ENCODE measurements around the gene TMEM266.

Gene TMEM266

DNA sequence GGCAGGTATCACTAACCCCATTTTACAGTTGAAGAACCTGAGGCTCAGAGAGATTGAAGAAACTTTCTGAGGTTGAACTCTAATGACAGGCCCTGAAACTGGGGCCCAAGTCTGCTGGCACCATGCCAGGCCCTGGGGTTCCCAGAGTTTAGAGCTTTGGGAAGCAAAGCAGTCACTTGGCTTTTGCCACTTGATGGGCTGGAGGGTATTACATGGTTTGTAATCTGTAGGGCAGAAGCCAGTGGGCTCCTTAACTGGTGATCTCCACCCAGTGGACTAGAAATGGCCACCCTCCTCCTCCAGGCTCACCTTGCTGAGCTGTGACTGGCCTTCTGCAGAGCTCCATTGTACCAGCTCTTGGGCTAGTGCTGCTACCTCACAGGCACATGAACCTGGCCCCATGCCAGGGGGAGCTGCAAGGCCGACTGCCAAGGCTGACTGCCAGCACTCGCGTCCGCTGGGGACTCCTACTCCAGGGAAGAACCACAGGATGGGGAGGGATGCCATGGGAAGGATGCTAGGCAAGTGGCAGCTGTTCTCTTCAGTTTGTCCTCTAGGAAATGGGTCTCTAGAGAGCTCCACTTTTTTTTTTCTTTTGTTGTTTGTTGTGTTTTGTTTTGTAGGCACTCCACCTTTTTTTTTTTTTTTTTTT lies 146.7 kb downstream of the TMEM266 start:
- no peak for DNase-seq

DNA sequence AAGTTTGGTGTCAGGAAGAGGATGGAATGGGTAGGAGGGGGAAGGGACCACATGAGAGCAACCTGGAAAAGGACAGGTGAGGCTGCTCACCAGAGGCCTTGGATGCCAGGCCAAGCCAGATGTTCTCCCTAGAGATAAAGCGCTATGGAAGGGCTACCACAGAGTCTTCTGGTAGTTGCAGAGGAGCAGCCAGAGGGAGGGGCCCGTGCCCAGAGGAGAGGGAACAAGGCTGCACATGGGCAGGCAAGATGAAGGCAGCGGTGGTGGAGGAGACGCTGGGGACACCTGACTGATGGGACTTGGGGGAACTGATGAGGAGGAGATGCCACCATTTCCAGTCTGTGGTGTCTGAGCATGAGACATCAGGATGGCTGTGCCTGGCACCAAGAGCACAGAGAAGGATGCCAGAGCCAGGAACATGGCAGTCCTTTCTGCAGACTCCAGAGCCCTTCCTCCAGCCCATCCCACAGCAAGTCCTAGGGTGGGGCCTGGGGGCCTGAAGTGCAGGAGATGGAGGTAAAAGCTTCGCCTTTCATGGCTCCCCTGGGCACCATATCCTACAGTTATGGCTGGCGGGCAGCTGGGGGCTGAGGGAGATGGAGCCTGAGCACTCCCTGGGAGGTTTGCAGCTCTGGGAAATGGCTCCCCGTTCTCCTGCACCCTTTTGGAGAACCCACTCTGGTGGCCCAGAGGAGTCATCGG lies 148.4 kb downstream of the TMEM266 start:
- no peak for DNase-seq

DNA sequence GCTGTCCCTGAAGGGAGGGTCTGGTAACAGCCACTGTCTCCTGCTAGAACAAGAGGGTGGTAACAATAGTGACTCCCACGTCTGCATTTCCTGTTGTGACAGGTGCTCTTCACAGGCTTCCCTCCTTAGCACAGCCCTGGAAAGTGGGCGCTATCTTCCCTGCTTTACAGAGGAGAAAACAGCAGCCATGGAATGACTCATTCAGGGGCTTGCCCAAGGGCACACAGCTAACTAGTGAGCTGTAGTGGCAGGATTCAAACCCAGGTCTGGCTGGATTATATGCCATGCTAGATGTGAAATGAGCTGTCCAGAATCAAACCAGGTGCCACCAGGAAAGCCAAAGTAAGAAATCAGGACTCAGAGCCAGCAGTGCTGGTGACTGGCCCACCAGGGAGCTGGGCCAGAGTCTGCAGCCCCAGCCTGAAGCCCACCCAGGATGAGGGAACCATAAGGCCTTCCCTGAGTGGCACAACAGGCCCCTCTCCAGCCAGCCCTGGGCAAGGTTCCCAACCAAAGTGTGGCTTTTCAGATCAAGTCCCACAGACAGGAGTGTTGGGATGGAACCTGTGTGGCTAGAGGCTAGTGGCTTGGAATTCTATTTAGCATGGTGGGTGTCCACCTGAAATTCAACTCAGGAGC lies 149.1 kb downstream of the TMEM266 start:
- no peak for DNase-seq

- no peak for DNase-seq
Observed at GRCh38 chr15:76209523-76209922, 149.7 kb downstream of the TMEM266 start.

GRCh38 chr15:76209942-76210341 lies 150.2 kb downstream of the TMEM266 start:
- no peak for DNase-seq

GRCh38 chr15:76215634-76216033 lies 155.8 kb downstream of the TMEM266 start:
- DNase-seq = no peak

GRCh38 chr15:76217029-76217881 lies 157.5 kb downstream of the TMEM266 start:
- DNase-seq = no peak

DNA sequence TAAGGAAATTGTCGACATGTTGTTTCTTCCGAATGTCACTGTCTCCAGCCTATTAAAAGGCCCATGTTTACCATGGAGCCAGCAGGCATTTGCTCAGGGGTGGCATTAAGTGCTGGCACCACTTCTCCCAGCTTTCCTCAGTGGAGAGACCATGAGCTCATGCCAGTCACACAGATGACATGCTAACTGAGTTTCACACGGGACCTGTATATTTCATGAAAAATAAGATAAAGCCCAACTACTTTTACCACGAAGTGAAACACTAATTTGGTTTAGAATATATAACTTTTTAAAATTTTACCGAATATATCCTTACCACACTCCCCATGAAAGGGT lies 158.1 kb downstream of the TMEM266 start:
- DNase-seq = no peak

GRCh38 chr15:76221085-76221767 lies 161.4 kb downstream of the TMEM266 start:
- no peak for DNase-seq

GRCh38 chr15:76222159-76222558 lies 162.4 kb downstream of the TMEM266 start:
- no peak for DNase-seq

DNA sequence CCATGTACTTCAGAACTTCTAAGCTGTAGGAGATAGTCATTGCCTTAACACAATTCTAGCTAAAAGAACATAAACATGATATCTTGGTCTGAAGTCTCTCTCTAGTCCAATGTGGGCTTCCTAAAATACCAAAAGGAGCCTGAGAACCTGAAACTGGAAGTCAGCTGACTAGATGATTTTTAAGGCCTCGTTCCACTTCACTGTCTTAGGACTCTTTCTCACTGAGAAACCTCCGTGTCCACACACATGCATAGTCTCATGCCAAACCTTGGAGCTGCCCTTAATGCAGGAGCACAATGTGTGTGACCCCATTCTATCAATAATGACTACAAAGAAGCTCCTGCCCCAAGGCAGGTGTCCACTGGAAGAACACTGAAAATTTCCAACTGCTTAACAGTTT lies 163.7 kb downstream of the TMEM266 start:
- no peak for DNase-seq

DNA sequence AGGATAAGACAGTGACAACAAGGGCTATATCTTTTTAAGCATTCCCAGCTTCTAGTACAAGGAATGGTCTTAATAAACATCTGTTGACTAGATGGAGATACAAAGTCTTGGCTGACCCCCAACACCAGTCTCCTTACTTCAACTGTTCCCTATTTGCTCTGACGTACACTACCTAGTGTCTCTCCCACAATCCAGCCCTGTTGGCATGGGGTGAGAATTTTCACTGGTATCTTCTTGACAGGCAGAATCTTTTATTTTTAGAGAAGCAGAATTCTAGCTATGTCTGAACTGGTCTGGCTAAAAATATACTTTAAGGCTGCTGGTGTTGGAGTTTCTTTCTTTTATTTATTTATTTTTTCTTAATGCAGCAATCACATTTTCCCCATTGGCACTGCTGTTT lies 169.5 kb downstream of the TMEM266 start:
- DNase-seq = no peak

DNA sequence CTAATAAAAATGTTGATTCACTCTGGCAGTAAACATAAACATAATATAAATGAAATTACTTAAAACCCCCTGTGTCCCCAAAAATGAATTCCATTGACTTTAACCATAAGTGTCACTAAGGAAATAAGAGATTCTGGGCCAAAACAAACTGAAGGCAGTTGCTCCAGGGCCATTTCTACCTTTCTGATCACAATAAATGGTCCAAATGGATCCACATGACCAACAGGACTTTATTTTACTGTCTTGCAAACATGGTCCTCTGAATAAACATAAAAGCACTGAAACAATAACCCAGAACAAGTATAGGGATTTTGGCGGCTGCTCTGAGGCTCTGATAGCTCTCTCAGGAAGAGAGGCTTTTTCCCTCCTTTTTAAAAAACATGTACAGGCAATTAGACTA lies 174.1 kb downstream of the TMEM266 start:
- no peak for DNase-seq

DNA sequence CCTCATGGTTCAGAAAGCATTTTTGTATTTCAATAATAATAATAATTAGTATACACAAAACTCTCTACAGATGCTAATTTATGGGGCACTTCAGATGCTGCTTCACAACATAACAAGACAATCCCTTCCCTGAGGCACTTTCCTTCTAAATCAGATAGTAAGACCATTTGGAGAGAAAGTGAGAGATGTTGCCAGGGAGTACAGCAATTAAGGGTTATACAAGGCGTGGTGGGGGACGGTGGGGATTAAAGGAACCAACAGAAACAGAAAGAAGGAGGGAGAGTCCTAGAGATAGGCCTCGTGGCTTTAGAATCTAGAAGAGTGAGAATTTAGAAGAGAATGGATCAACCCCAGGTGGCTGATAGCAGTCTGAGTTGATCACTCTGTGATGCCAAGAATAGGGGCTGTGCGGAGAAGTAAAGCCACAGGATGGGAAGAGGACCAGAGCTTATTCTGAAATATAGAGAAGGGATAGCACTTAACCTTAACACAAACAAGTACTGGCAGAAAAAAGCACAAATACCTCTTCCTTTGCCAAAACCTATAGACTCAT lies 174.6 kb downstream of the TMEM266 start:
- DNase-seq = no peak

- no peak for DNase-seq
Observed at GRCh38 chr15:76235186-76235826, 175.5 kb downstream of the TMEM266 start.

- DNase-seq = no peak
Observed at GRCh38 chr15:76236350-76236749, 176.6 kb downstream of the TMEM266 start.

- DNase-seq = no peak
Observed at GRCh38 chr15:76239786-76240185, 180.0 kb downstream of the TMEM266 start.

DNA sequence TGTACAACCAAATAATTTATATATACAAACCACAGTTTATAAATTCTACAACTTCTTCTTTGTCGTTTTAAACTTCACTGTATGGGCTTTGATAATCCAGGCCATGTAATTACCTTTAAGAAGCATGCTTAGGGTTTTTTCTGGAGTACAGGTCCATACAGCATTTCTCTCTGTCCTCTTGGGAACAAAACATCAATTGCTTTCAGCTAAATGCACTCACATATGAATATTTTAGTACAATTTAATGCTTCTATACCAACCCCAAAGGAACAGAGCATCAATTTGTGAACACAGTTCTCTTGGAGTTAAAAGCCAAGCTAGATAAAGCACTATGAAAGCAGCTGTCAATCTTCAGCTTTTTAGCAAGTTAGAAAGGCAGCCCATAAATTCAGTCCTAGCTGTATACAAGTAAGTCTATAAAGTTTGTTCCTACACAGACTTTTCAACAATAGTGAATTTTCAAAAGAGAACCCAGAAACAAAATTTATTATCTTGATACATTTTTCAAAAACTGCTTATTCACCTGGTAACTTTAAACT lies 185.4 kb downstream of the TMEM266 start:
- no peak for DNase-seq

DNA sequence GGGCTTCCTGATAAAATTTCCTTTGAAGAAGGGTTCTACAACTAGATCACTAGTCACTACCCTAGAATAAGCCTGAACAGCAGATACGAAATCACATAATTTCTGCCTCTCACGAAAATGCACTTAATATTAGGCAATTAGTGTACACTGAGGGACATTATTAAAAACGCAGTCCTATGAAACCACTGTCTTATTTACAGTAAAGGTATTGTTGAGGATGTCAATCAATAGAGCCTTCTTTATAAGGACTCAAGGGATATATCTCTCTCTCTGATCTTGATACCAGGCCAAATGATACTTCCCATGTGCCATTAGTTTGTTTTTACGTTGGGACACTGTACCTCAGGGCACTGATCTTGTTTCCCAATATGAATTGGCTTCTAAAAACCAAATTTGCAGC lies 191.9 kb downstream of the TMEM266 start:
- DNase-seq = no peak

DNA sequence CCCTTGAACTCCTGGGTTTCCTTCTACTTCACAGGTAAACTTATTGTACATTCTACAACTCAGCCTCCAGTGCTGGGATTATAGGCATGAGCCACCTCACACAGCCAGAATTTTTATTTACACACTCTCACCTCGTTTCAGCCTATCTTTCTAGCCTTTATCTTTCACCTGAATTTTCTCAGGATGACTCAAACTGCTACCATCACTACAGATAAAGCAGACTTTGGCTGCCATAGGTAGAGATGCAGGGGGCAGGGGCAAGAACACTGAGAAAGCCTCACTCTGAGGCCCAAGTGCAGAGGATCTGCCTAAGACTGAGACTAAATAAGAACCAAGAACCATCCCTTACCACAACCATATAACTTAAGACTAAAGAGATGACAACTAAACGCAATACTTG lies 192.5 kb downstream of the TMEM266 start:
- no peak for DNase-seq

DNA sequence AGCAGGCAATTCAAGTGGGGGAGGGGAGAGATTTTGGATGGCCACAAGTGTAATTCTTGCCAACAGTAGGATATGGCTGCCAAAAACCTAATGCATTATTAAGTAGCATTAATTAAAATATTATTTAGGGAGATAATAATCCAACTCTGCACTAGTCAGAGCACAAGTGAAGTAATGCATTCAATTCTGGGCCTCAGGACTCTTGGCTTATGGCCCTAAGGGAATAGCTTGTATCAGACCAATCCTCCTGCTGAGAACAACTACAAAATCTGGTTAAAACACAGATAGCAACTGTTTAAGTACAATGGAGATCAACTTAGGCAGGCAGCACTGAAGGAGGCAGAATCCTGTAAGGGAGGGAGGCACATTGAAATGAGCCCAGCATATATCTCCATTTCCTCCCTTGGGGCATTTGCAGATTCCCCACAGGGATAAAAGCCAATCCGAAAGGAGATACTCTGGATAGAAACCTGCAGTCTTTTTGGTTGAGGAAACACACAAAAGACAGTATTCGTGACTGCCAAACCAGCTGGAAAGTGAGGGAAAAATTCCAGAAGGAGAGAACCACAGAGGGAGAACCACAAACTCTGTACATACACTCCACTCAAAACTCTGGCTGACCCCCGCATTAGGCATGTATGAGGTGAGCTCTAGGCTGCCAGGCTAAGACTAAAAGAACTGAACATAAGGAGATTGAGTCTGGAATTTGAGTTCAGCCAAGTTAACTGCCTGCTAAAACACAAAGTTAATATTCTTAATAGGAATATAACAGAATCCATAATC lies 194.1 kb downstream of the TMEM266 start:
- no peak for DNase-seq

All from stimulated activated CD4-positive, alpha-beta T cell treated with anti-CD3 and anti-CD28 coated beads, Interleukin-2, amount 100 ng/mL, for 48 hours (primary cell).